ENCODE results near the gene RGS3.

- TF ChIP-seq CTCF (conservative IDR thresholded peaks at IDR 0.05) (no peak), ZFX (IDR thresholded peaks at IDR 0.05) (no peak)
Measured at GRCh38 chr9:113568571-113569321, 105.2 kb downstream of the RGS3 start.
